ENCODE results near the gene PBX2.
A peak's percentile ranks its signal among the peaks of the same experiment; 100 is the strongest.
"Not testable (repeated sequence)": the region's sequence is repeated elsewhere in the genome, so short reads cannot be mapped to it uniquely, and the experiment has no call there.

PBX2 gene

GRCh38 chr6:32187009-32187709 lies 2.8 kb downstream of the PBX2 start:
- Histone ChIP-seq H3K36me3 (replicated peaks) (peaks cover 43% of the 10 kb centered on the region), H3K4me3 (ENCODE audit: low read depth, low read length) (no peak overlapping the region), H3K27ac (no peak overlapping the region), H3K27me3 (replicated peaks) (no peaks in the 10 kb centered on the region)
- TF ChIP-seq CTCF (IDR thresholded peaks at IDR 0.05; ENCODE audit: low read depth, low read length, missing control alignments), result no peak
- no peak for DNase-seq
- in situ Hi-C loops (cut with HindIII; ENCODE audit: low pct_ligation_motif_present, low sequenced_read_pairs), result loop anchor here (10.0 kb wide), 1 partner anchor 62 kb away; the partner anchor contains the start of gene ATF6B

- H3K27ac ChIP-seq; H3K4me3 ChIP-seq (ENCODE audit: low read depth, low read length); DNase-seq; H3K27me3 ChIP-seq (replicated peaks): not testable (repeated sequence)
- in situ Hi-C loops (cut with HindIII; ENCODE audit: low pct_ligation_motif_present, low sequenced_read_pairs), result loop anchor here (10.0 kb wide), 1 partner anchor 61 kb away; the partner anchor contains the start of gene ATF6B
- H3K36me3 ChIP-seq (replicated peaks), result peaks cover 46% of the 10 kb centered on the region
Measured at GRCh38 chr6:32186151-32186840, 3.7 kb downstream of the PBX2 start.

- in situ Hi-C loops (cut with HindIII; ENCODE audit: low pct_ligation_motif_present, low sequenced_read_pairs), result loop anchor here (10.0 kb wide), 1 partner anchor 61 kb away; the partner anchor contains the start of gene ATF6B
- H3K36me3 ChIP-seq (replicated peaks), result peaks cover 46% of the 10 kb centered on the region
- peak; percentile 88 for DNase-seq
- H3K27ac ChIP-seq; H3K4me3 ChIP-seq (ENCODE audit: low read depth, low read length); H3K27me3 ChIP-seq (replicated peaks): not testable (repeated sequence)
Measured at GRCh38 chr6:32185681-32186131, 4.3 kb downstream of the PBX2 start.

GRCh38 chr6:32184084-32184640 lies 5.8 kb downstream of the PBX2 start, which contains the start of gene AGER:
TSS of gene AGER (minus strand) at chr6:32184253. CDS start at chr6:32184222, 31 bp downstream.
- DNase-seq, result no peak
- no peak for TF ChIP-seq CTCF (IDR thresholded peaks at IDR 0.05; ENCODE audit: low read depth, low read length, missing control alignments)
- Histone ChIP-seq H3K27ac (no peak within 1 kb of the TSS), H3K27me3 (replicated peaks) (no peaks in the 10 kb centered on the region), H3K36me3 (replicated peaks) (peaks cover 50% of the 10 kb centered on the region), H3K4me3 (ENCODE audit: low read depth, low read length) (no peak within 1 kb of the TSS)
- in situ Hi-C loops (cut with HindIII; ENCODE audit: low pct_ligation_motif_present, low sequenced_read_pairs), result loop anchor here (10.0 kb wide), 1 partner anchor 59 kb away; the partner anchor contains the start of gene ATF6B

GRCh38 chr6:32183483-32184083 lies 6.4 kb downstream of the PBX2 start:
- Histone ChIP-seq H3K27me3 (replicated peaks) (no peaks in the 10 kb centered on the region), H3K36me3 (replicated peaks) (peaks cover 50% of the 10 kb centered on the region), H3K27ac (no peak overlapping the region), H3K4me3 (ENCODE audit: low read depth, low read length) (no peak overlapping the region)
- TF ChIP-seq CTCF (IDR thresholded peaks at IDR 0.05; ENCODE audit: low read depth, low read length, missing control alignments), result no peak
- in situ Hi-C loops (cut with HindIII; ENCODE audit: low pct_ligation_motif_present, low sequenced_read_pairs), result loop anchor here (10.0 kb wide), 1 partner anchor 59 kb away; the partner anchor contains the start of gene ATF6B
- DNase-seq, result no peak

- peaks cover 50% of the 10 kb centered on the region for H3K36me3 ChIP-seq (replicated peaks)
- TF ChIP-seq CTCF (IDR thresholded peaks at IDR 0.05; ENCODE audit: low read depth, low read length, missing control alignments), result no peak
- in situ Hi-C loops (cut with HindIII; ENCODE audit: low pct_ligation_motif_present, low sequenced_read_pairs), result loop anchor here (10.0 kb wide), 1 partner anchor 58 kb away; the partner anchor contains the start of gene ATF6B
- no peaks in the 10 kb centered on the region for H3K27me3 ChIP-seq (replicated peaks)
- H3K4me3 ChIP-seq (ENCODE audit: low read depth, low read length), result no peak overlapping the region
- H3K27ac ChIP-seq, result no peak overlapping the region
- no peak for DNase-seq
Measured at GRCh38 chr6:32183030-32183429, 7.0 kb downstream of the PBX2 start.
